HG03103 (cell line): ENCODE results near the gene GPR50.

Experiments used
- ATAC-seq: cut with Tn5 transposase; IDR thresholded peaks from one replicate; pipeline ENCODE4 v1.9.1; 2021; ENCODE audit warnings: low read depth; ENCODE audit not compliant: unreplicated experiment

Gene GPR50

GRCh38 chrX:151226941-151227340, 50.6 kb downstream of the GPR50 start:
- no peak for ATAC-seq

GRCh38 chrX:151227627-151228026, 51.2 kb downstream of the GPR50 start:
- ATAC-seq = no peak

GRCh38 chrX:151228935-151229334, 52.6 kb downstream of the GPR50 start:
- no peak for ATAC-seq
